22Rv1 (cell line): ENCODE data around the gene KCNQ1OT1.

Experiments
- H3K27ac ChIP-seq: fragments of 450-650 bp; 2 replicates; pipeline ENCODE4 v1.5.1; 2017
- ZFX ChIP-seq: fragments of 450-650 bp; IDR thresholded peaks from 2 replicates; pipeline ENCODE4 v1.6.1; 2017; ENCODE audit warnings: antibody characterized with exemption, borderline replicate concordance
- TF ChIP-seq, protein P1 (sequence below): fragments of 450-650 bp; IDR thresholded peaks from 2 replicates; pipeline ENCODE4 v1.5.1; 2017; ENCODE audit warnings: mild to moderate bottlenecking

KCNQ1OT1 gene

DNA sequence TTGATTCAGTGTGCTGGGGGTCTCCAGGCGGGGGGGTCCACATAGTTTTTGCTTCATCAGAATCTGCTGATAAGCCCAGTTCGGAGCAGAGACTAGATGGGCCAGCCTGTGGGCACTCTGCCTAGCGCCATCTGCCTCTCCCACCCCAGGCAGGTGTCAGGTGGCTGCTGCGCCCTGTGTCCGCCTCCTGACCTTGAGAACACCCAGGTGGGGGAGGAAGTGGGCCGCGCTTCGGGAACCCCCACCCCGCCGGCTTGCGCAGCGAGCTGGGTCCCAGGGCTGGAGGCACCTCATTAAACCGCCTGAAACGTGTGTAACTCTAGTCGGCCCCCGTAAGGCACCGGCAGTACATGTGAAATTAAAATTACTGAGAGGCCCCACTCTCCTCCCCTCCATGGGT lies 141.4 kb downstream of the KCNQ1OT1 start:
- H3K27ac ChIP-seq, result no peak overlapping the region
- TF ChIP-seq, protein P1, sequence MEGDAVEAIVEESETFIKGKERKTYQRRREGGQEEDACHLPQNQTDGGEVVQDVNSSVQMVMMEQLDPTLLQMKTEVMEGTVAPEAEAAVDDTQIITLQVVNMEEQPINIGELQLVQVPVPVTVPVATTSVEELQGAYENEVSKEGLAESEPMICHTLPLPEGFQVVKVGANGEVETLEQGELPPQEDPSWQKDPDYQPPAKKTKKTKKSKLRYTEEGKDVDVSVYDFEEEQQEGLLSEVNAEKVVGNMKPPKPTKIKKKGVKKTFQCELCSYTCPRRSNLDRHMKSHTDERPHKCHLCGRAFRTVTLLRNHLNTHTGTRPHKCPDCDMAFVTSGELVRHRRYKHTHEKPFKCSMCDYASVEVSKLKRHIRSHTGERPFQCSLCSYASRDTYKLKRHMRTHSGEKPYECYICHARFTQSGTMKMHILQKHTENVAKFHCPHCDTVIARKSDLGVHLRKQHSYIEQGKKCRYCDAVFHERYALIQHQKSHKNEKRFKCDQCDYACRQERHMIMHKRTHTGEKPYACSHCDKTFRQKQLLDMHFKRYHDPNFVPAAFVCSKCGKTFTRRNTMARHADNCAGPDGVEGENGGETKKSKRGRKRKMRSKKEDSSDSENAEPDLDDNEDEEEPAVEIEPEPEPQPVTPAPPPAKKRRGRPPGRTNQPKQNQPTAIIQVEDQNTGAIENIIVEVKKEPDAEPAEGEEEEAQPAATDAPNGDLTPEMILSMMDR, result no peak
- TF ChIP-seq ZFX, result no peak
